ENCODE results near the gene L2HGDH. TPM values are rescaled to one million over a fixed set of nuclear protein-coding genes. Genes with fewer than 3 reads are reported as not detected.

L2HGDH gene
- total RNA-seq, 1 donor from 2014 or later = 5.2 TPM

GRCh38 chr14:50290306-50290705 lies 21.7 kb downstream of the L2HGDH start:
- Histone ChIP-seq H2AFZ (ENCODE audit: low read depth, low read length) (no peak overlapping the region), H4K20me1 (ENCODE audit: insufficient read depth, low read length) (no peaks in the 10 kb centered on the region), H3K79me2 (ENCODE audit: insufficient read depth, low read length) (no peaks in the 10 kb centered on the region), H3K9ac (ENCODE audit: low read length) (no peak overlapping the region), H3K4me3 (ENCODE audit: insufficient read depth, low read depth, low read length) (no peak overlapping the region), H3K4me2 (ENCODE audit: low read length) (no peak overlapping the region), H3K36me3 (ENCODE audit: insufficient read depth, low read length) (no peaks in the 10 kb centered on the region), H3K27me3 (ENCODE audit: insufficient read depth, low read length) (no peaks in the 10 kb centered on the region), H3K4me1 (ENCODE audit: insufficient read depth, low read length) (no peaks in the 10 kb centered on the region), H3K27ac (ENCODE audit: low read depth, low read length) (no peak overlapping the region), H3K9me3 (ENCODE audit: insufficient read depth, low read depth, low read length) (no peaks in the 10 kb centered on the region)
- Mint-ChIP-seq H3K4me3 (ENCODE audit: unreplicated experiment) (no peak overlapping the region), H3K36me3 (ENCODE audit: low read depth, unreplicated experiment) (peaks cover 2% of the 10 kb centered on the region), H3K9me3 (ENCODE audit: unreplicated experiment) (peaks cover 2% of the 10 kb centered on the region), H3K27ac (ENCODE audit: unreplicated experiment) (no peak overlapping the region), H3K27me3 (ENCODE audit: low read depth, unreplicated experiment) (no peaks in the 10 kb centered on the region), H3K4me1 (ENCODE audit: low read depth, unreplicated experiment) (no peaks in the 10 kb centered on the region)
- DNase-seq (ENCODE audit: low read depth) = no peak
- no peak for TF ChIP-seq CTCF (IDR thresholded peaks at IDR 0.05; ENCODE audit: insufficient read depth, low read depth, low read length)
- no peak for TF ChIP-seq EZH2 (IDR thresholded peaks at IDR 0.05; ENCODE audit: insufficient read depth, low read length)
- FAIRE-seq = no peak

- H3K4me1 Mint-ChIP-seq (ENCODE audit: low read depth, unreplicated experiment) = no peaks in the 10 kb centered on the region
- H4K20me1 ChIP-seq (ENCODE audit: insufficient read depth, low read length) = no peaks in the 10 kb centered on the region
- no peak for FAIRE-seq
These were observed 23.9 kb downstream of the L2HGDH start for GRCh38 chr14:50288146-50288545.

More at GRCh38 chr14:50288146-50288545, 23.9 kb downstream of the L2HGDH start:
- Mint-ChIP-seq H3K36me3 (ENCODE audit: low read depth, unreplicated experiment) (no peaks in the 10 kb centered on the region), H3K27ac (ENCODE audit: unreplicated experiment) (no peak overlapping the region), H3K4me3 (ENCODE audit: unreplicated experiment) (no peak overlapping the region), H3K9me3 (ENCODE audit: unreplicated experiment) (peaks cover 2% of the 10 kb centered on the region), H3K27me3 (ENCODE audit: low read depth, unreplicated experiment) (no peaks in the 10 kb centered on the region)
- DNase-seq (ENCODE audit: low read depth) = no peak
- H3K79me2 ChIP-seq (ENCODE audit: insufficient read depth, low read length) = no peaks in the 10 kb centered on the region
- no peak overlapping the region for H3K9ac ChIP-seq (ENCODE audit: low read length)
- H2AFZ ChIP-seq (ENCODE audit: low read depth, low read length) = no peak overlapping the region
- TF ChIP-seq EZH2 (IDR thresholded peaks at IDR 0.05; ENCODE audit: insufficient read depth, low read length) (no peak), CTCF (IDR thresholded peaks at IDR 0.05; ENCODE audit: insufficient read depth, low read depth, low read length) (no peak)
- no peak overlapping the region for H3K27ac ChIP-seq (ENCODE audit: low read depth, low read length)
- no peaks in the 10 kb centered on the region for H3K4me1 ChIP-seq (ENCODE audit: insufficient read depth, low read length)
- no peaks in the 10 kb centered on the region for H3K9me3 ChIP-seq (ENCODE audit: insufficient read depth, low read depth, low read length)
- H3K27me3 ChIP-seq (ENCODE audit: insufficient read depth, low read length) = no peaks in the 10 kb centered on the region
- H3K4me2 ChIP-seq (ENCODE audit: low read length) = no peak overlapping the region
- no peaks in the 10 kb centered on the region for H3K36me3 ChIP-seq (ENCODE audit: insufficient read depth, low read length)
- no peak overlapping the region for H3K4me3 ChIP-seq (ENCODE audit: insufficient read depth, low read depth, low read length)
